Parathyroid adenoma (tissue), 2 donors: Measurements from ENCODE around the gene PLEKHO2.

Experiments used
- H2AFZ ChIP-seq: fragments of 300-600 bp; sonication (generic); one replicate; pipeline ENCODE4 v1.7.0; 2017; ENCODE audit warnings: antibody characterized with exemption, mild to moderate bottlenecking
- H3K27ac ChIP-seq: fragments of 300-600 bp; sonication (generic); one replicate; pipeline ENCODE4 v1.7.0; 2017
- H3K27me3 ChIP-seq: fragments of 300-600 bp; sonication (generic); one replicate; pipeline ENCODE4 v1.7.0; 2017; ENCODE audit warnings: low read length; ENCODE audit not compliant: control insufficient read depth, insufficient read depth
- H3K36me3 ChIP-seq: fragments of 300-600 bp; sonication (generic); one replicate; pipeline ENCODE4 v1.7.0; 2017; ENCODE audit warnings: low read length; ENCODE audit not compliant: control insufficient read depth, insufficient read depth
- H3K4me1 ChIP-seq: fragments of 300-600 bp; sonication (generic); one replicate; pipeline ENCODE4 v1.7.0; 2017; ENCODE audit warnings: control low read depth
- H3K4me2 ChIP-seq: fragments of 300-600 bp; sonication (generic); one replicate; pipeline ENCODE4 v1.7.0; 2017; ENCODE audit warnings: low read length
- H3K4me3 ChIP-seq: fragments of 300-600 bp; sonication (generic); one replicate; pipeline ENCODE4 v1.7.0; 2017; ENCODE audit warnings: low read depth, low read length
- H3K79me2 ChIP-seq: fragments of 300-600 bp; sonication (generic); one replicate; pipeline ENCODE4 v1.7.0; 2017; ENCODE audit warnings: control low read depth
- H3K9ac ChIP-seq: fragments of 300-600 bp; sonication (generic); one replicate; pipeline ENCODE4 v1.7.0; 2017; ENCODE audit warnings: mild to moderate bottlenecking
- H3K9me3 ChIP-seq: fragments of 300-600 bp; sonication (generic); one replicate; pipeline ENCODE4 v1.7.0; 2017; ENCODE audit warnings: low read length; ENCODE audit not compliant: control insufficient read depth
- CTCF ChIP-seq: fragments of 300-600 bp; sonication (generic); IDR thresholded peaks from one replicate; pipeline ENCODE4 v1.7.0; 2017; ENCODE audit warnings: antibody characterized with exemption, mild to moderate bottlenecking
- donor health status: primary hyperparathyroidism.

The PLEKHO2 gene

GRCh38 chr15:64903326-64903950 lies 61.7 kb downstream of the PLEKHO2 start:
- Histone ChIP-seq H3K4me3 (no peak overlapping the region), H3K4me2 (no peak overlapping the region), H2AFZ (no peak overlapping the region), H3K4me1 (no peaks in the 10 kb centered on the region), H3K9me3 (no peaks in the 10 kb centered on the region), H3K27me3 (no peaks in the 10 kb centered on the region), H3K36me3 (no peaks in the 10 kb centered on the region), H3K79me2 (no peaks in the 10 kb centered on the region), H3K27ac (no peak overlapping the region), H3K9ac (no peak overlapping the region)
- TF ChIP-seq CTCF: no peak

GRCh38 chr15:64904189-64904588 lies 62.5 kb downstream of the PLEKHO2 start:
- Histone ChIP-seq H3K79me2 (no peaks in the 10 kb centered on the region), H3K27ac (no peak overlapping the region), H3K9me3 (no peaks in the 10 kb centered on the region), H3K27me3 (no peaks in the 10 kb centered on the region), H3K4me3 (no peak overlapping the region), H2AFZ (no peak overlapping the region), H3K4me2 (no peak overlapping the region), H3K9ac (no peak overlapping the region), H3K4me1 (no peaks in the 10 kb centered on the region), H3K36me3 (no peaks in the 10 kb centered on the region)
- TF ChIP-seq CTCF: no peak

GRCh38 chr15:64905119-64905831 lies 63.6 kb downstream of the PLEKHO2 start:
- Histone ChIP-seq H3K4me1 (no peaks in the 10 kb centered on the region), H3K27me3 (no peaks in the 10 kb centered on the region), H3K9ac (no peak overlapping the region), H3K79me2 (no peaks in the 10 kb centered on the region), H3K4me3 (no peak overlapping the region), H3K36me3 (no peaks in the 10 kb centered on the region), H3K9me3 (no peaks in the 10 kb centered on the region), H3K4me2 (peak overlapping the region; percentile 52), H2AFZ (peak overlapping the region; percentile 76), H3K27ac (no peak overlapping the region)
- TF ChIP-seq CTCF: peak; percentile 65

GRCh38 chr15:64905941-64906340 lies 64.2 kb downstream of the PLEKHO2 start:
- Histone ChIP-seq H3K4me2 (no peak overlapping the region), H3K79me2 (no peaks in the 10 kb centered on the region), H2AFZ (peak overlapping the region; percentile 76), H3K36me3 (no peaks in the 10 kb centered on the region), H3K9me3 (no peaks in the 10 kb centered on the region), H3K27ac (no peak overlapping the region), H3K9ac (no peak overlapping the region), H3K4me1 (no peaks in the 10 kb centered on the region), H3K4me3 (no peak overlapping the region), H3K27me3 (no peaks in the 10 kb centered on the region)
- no peak for TF ChIP-seq CTCF

GRCh38 chr15:64906402-64906801 lies 64.7 kb downstream of the PLEKHO2 start:
- no peaks in the 10 kb centered on the region for H3K36me3 ChIP-seq
- no peak overlapping the region for H3K4me3 ChIP-seq
- H3K9me3 ChIP-seq: no peaks in the 10 kb centered on the region
- no peak overlapping the region for H3K9ac ChIP-seq
- H2AFZ ChIP-seq: no peak overlapping the region
- H3K27me3 ChIP-seq: no peaks in the 10 kb centered on the region
- no peak for TF ChIP-seq CTCF
- H3K27ac ChIP-seq: no peak overlapping the region
- H3K4me2 ChIP-seq: no peak overlapping the region
- no peaks in the 10 kb centered on the region for H3K79me2 ChIP-seq
- H3K4me1 ChIP-seq: no peaks in the 10 kb centered on the region
